HEK293T (cell line): ENCODE results near the gene FMC1.
"Not testable (repeated sequence)": the region's sequence is repeated elsewhere in the genome, so short reads cannot be mapped to it uniquely, and the experiment has no call there.

Experiments used
- CTCF ChIA-PET: fragments of 350-600 bp; formaldehyde crosslinking; extraction: SDS; loops from one replicate; lab custom pipeline; 2021; ENCODE audit warnings: antibody characterized with exemption, inconsistent platforms; lab: Yijun Ruan, JAX
- POLR2A ChIA-PET: fragments of 350-600 bp; formaldehyde crosslinking; extraction: SDS; loops from one replicate; lab custom pipeline; 2020; ENCODE audit warnings: antibody characterized with exemption, inconsistent platforms; lab: Yijun Ruan, JAX
- DNase-seq: peaks from one replicate; pipeline ENCODE4 v3.0.0; 2012; ENCODE audit warnings: mixed read lengths; ENCODE audit errors: extremely low spot score
- ARNT ChIP-seq: fragments of 450-650 bp; IDR thresholded peaks from 2 replicates; pipeline ENCODE4 v1.6.1; 2017; ENCODE audit warnings: mild to moderate bottlenecking
- BHLHE40 ChIP-seq: fragments of 450-650 bp; IDR thresholded peaks from 2 replicates; pipeline ENCODE4 v1.6.1; 2016; ENCODE audit warnings: mild to moderate bottlenecking, moderate library complexity, borderline replicate concordance
- CTBP1 ChIP-seq: fragments of 450-650 bp; IDR thresholded peaks from 2 replicates; pipeline ENCODE4 v1.6.1; 2016; ENCODE audit warnings: borderline replicate concordance
- ELF4 ChIP-seq: fragments of 450-650 bp; IDR thresholded peaks from 2 replicates; pipeline ENCODE4 v1.6.1; 2017; ENCODE audit warnings: antibody characterized with exemption
- FOXA1 ChIP-seq: fragments of 450-650 bp; IDR thresholded peaks from 2 replicates; pipeline ENCODE4 v1.6.1; 2016; ENCODE audit warnings: mild to moderate bottlenecking
- FOXK2 ChIP-seq: fragments of 450-650 bp; IDR thresholded peaks from 2 replicates; pipeline ENCODE4 v1.6.1; 2016; ENCODE audit warnings: mild to moderate bottlenecking
- FOXM1 ChIP-seq: fragments of 450-650 bp; IDR thresholded peaks from 2 replicates; pipeline ENCODE4 v1.6.1; 2017; ENCODE audit warnings: mild to moderate bottlenecking, borderline replicate concordance
- HDGF ChIP-seq: fragments of 450-650 bp; IDR thresholded peaks from 2 replicates; pipeline ENCODE4 v1.6.1; 2017; ENCODE audit warnings: antibody characterized with exemption, borderline replicate concordance
- L3MBTL2 ChIP-seq: fragments of 450-650 bp; conservative IDR thresholded peaks from 2 replicates; pipeline ENCODE4 v1.6.1; 2016; ENCODE audit warnings: mild to moderate bottlenecking
- LEF1 ChIP-seq: fragments of 450-650 bp; IDR thresholded peaks from 2 replicates; pipeline ENCODE4 v1.6.1; 2017; ENCODE audit warnings: mild to moderate bottlenecking, borderline replicate concordance
- NFRKB ChIP-seq: fragments of 450-650 bp; IDR thresholded peaks from 2 replicates; pipeline ENCODE4 v1.6.1; 2016; ENCODE audit warnings: mild to moderate bottlenecking, moderate library complexity
- PKNOX1 ChIP-seq: fragments of 450-650 bp; IDR thresholded peaks from 2 replicates; pipeline ENCODE4 v1.6.1; 2016
- SP1 ChIP-seq: fragments of 450-650 bp; IDR thresholded peaks from 2 replicates; pipeline ENCODE4 v1.6.1; 2017
- SUZ12 ChIP-seq: fragments of 450-650 bp; IDR thresholded peaks from 2 replicates; pipeline ENCODE4 v1.6.1; 2016; ENCODE audit warnings: mild to moderate bottlenecking
- TARDBP ChIP-seq: fragments of 450-650 bp; IDR thresholded peaks from 2 replicates; pipeline ENCODE4 v1.6.1; 2016
- ZNF384 ChIP-seq: fragments of 450-650 bp; IDR thresholded peaks from 2 replicates; pipeline ENCODE4 v1.6.1; 2016

FMC1 gene

GRCh38 chr7:139328375-139328774 lies 12.8 kb upstream of the FMC1 start:
- DNase-seq, result no peak
- TF ChIP-seq HDGF (no peak), TARDBP (no peak), FOXM1 (no peak), PKNOX1 (no peak), L3MBTL2 (no peak), ELF4 (no peak)
- CTCF ChIA-PET, result interaction anchor here (1.0 kb wide), 1 partner anchor 12 kb away, joined by 4 read pairs; no protein-coding TSS in a partner anchor
- POLR2A ChIA-PET, result interaction anchor here (0.7 to 2.1 kb wide), 2 partner anchors 11 to 31 kb away, joined by 3 to 10 read pairs; partner anchors contain the start of gene LUC7L2

GRCh38 chr7:139329119-139329518 lies 12.0 kb upstream of the FMC1 start:
- no peak for TF ChIP-seq HDGF
- no peak for TF ChIP-seq SUZ12
- TF ChIP-seq FOXA1, result no peak
- TF ChIP-seq FOXM1, result no peak
- TF ChIP-seq BHLHE40, result no peak
- no peak for DNase-seq
- ChIA-PET POLR2A (interaction anchor here (1.1 to 2.1 kb wide), 2 partner anchors 11 to 30 kb away, joined by 4 to 10 read pairs; partner anchors contain the start of gene LUC7L2), CTCF (interaction anchor here (1.0 to 2.4 kb wide), 4 partner anchors 8 to 106 kb away, joined by 3 to 6 read pairs (median 4); no protein-coding TSS in a partner anchor)

GRCh38 chr7:139330333-139331030 lies 10.7 kb upstream of the FMC1 start:
- ChIA-PET CTCF (interaction anchor here (1.4 to 2.4 kb wide), 3 partner anchors 9 to 10 kb away, joined by 4 to 6 read pairs (median 5); no protein-coding TSS in a partner anchor), POLR2A (interaction anchor here (1.1 kb wide), 1 partner anchor 10 kb away, joined by 4 read pairs; no protein-coding TSS in a partner anchor)
- no peak for DNase-seq
- TF ChIP-seq PKNOX1 (no peak), ZNF384 (no peak), FOXA1 (no peak), ELF4 (no peak), SP1 (no peak), FOXK2 (no peak), ARNT (no peak), BHLHE40 (no peak), SUZ12 (no peak), NFRKB (no peak), L3MBTL2 (no peak), FOXM1 (no peak), HDGF (no peak), CTBP1 (no peak), LEF1 (no peak), TARDBP (no peak)

GRCh38 chr7:139332697-139333359 lies 8.3 kb upstream of the FMC1 start:
- ChIA-PET CTCF (interaction anchor here (0.6 to 0.8 kb wide), 2 partner anchors 10 to 924 kb away, joined by 5 to 11 read pairs; no protein-coding TSS in a partner anchor), POLR2A (interaction anchor here (0.9 to 1.4 kb wide), 2 partner anchors 10 to 27 kb away, joined by 3 to 5 read pairs; partner anchors contain the start of gene LUC7L2)
- DNase-seq, result no peak
- no peak for TF ChIP-seq LEF1
- no peak for TF ChIP-seq TARDBP
- TF ChIP-seq BHLHE40, result no peak
- no peak for TF ChIP-seq ARNT
- TF ChIP-seq FOXM1, result no peak
- TF ChIP-seq PKNOX1, result no peak
- no peak for TF ChIP-seq NFRKB
- TF ChIP-seq CTBP1, result no peak
- no peak for TF ChIP-seq HDGF
- TF ChIP-seq ELF4, result no peak
- TF ChIP-seq ZNF384, result no peak
- no peak for TF ChIP-seq SUZ12
- no peak for TF ChIP-seq SP1
- TF ChIP-seq L3MBTL2, result no peak
- TF ChIP-seq FOXK2, result no peak
- TF ChIP-seq FOXA1, result no peak

GRCh38 chr7:139333443-139333842 lies 7.7 kb upstream of the FMC1 start:
- POLR2A ChIA-PET, result interaction anchor here (1.4 kb wide), 1 partner anchor 26 kb away, joined by 5 read pairs; the partner anchor contains the start of gene LUC7L2
- CTCF ChIA-PET, result interaction anchor here (0.6 to 0.8 kb wide), 3 partner anchors 10 to 924 kb away, joined by 3 to 11 read pairs (median 5); no protein-coding TSS in a partner anchor
- not testable (repeated sequence) for DNase-seq
